HG03442 (cell line): ENCODE measurements around the gene WNT9B.
"Not testable (repeated sequence)": the region's sequence is repeated elsewhere in the genome, so short reads cannot be mapped to it uniquely, and the experiment has no call there.

Experiments
- ATAC-seq: cut with Tn5 transposase; IDR thresholded peaks from one replicate; pipeline ENCODE4 v1.9.1; 2021; ENCODE audit warnings: mild to moderate bottlenecking, moderate library complexity; ENCODE audit not compliant: unreplicated experiment

WNT9B gene

GRCh38 chr17:46903762-46904672, 52.6 kb downstream of the WNT9B start:
- no peak for ATAC-seq

GRCh38 chr17:46908068-46908737, 56.8 kb downstream of the WNT9B start:
- no peak for ATAC-seq

DNA sequence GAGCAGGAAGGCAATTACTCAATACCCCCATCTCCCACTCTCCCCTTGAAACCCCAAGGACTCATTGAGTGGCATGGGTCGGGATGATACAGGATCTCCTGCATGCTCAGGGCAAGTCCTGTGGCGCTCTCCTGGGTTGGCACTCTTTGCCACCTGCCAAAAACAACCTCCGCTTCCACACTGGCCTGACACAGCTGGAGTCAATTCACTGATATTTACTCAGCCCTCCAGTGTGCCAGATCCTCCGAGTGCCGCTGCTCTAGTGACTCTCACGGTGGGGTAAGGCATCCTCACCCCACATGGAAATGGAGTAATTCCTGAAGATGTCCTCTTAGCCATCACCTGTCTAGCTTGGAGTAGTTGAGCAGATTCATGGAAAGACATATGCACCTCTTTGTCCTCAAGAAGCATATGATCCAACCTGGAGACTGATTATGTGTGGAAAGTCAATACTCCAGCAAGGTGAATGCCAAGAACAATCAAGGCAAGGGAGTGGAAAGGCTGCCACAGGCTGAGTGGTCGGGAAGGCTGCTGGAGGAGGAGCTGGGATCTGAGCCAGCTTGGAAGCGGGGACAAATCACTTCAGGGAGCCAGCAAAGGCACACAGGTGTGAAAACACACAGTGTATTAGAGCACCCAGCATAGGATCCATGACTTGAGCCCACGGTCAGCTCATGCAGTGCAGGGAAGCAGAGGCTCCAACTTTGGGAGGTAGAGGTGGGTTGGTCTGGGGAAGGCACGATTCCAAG, 59.0 kb downstream of the WNT9B start:
- ATAC-seq: no peak

GRCh38 chr17:46911311-46911710, 59.9 kb downstream of the WNT9B start:
- ATAC-seq: no peak

GRCh38 chr17:46915596-46915995, 64.2 kb downstream of the WNT9B start:
- ATAC-seq: no peak

- no peak for ATAC-seq
Observed at GRCh38 chr17:46916211-46916610, 64.8 kb downstream of the WNT9B start.

DNA sequence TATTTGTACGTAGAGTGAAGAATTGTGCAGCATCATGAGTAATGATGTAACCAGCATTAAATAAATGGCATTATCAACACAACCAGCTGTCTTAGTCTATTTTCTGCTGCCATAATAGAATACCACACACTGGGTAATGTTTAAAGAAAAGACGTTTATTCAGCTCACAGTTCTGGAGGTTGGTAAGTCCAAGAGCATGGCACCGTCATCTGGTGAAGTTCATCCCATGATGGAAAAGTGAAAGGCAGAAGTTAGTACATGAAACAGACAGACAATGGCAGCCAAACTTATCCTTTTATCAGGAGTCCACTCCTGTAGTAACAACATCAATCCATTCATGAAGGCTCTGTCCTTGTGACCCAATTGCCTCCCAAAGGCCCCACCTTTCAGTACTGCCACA, 65.2 kb downstream of the WNT9B start:
- no peak for ATAC-seq

GRCh38 chr17:46917041-46917440, 65.7 kb downstream of the WNT9B start:
- no peak for ATAC-seq

DNA sequence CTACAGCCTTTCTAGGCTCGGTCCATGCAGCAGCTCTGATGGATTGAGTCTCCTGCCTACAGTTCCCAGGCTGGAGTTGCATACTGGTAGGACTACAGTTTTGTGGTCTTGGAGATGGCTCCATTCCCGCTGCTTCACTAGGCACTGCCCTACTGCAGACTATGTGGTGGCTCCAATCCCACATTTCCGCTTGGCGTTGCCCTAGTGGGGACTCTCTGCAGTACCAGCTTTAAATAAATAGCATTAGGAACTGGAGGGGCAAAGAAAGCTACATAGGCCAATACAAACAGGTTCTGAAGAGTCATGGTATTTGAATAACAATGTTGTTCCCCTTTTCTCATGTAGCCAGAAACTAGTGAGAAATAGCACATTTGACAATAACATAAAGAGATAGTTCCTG, 66.1 kb downstream of the WNT9B start:
- ATAC-seq: no peak

DNA sequence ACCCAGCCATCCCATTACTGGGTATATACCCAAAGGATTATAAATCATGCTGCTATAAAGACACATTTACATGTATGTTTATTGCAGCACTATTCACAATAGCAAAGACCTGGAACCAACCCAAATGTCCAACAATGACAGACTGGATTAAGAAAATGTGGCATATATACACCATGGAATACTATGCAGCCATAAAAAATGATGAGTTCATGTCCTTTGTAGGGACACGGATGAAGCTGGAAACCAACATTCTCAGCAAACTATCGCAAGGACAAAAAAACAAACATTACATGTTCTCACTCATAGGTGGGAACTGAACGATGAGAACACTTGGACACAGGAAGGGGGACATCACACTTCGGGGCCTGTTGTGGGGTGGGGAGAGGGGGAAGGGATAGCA, 70.6 kb downstream of the WNT9B start:
- not testable (repeated sequence) for ATAC-seq

DNA sequence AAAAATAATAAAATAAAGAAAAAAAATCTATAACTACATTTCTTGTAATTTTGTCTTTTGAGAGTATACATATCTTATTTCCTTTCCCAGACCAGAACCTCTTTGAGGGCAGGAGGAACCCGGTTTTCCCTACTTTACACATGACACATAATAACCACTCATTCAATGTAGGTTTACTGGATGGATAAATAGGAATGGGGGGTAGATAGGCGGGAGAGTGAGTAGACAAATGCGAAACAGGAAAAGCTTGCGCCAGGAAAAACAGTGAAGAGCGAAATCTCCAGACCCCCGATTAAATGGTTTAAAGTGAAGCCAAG, 71.1 kb downstream of the WNT9B start:
- no peak for ATAC-seq

DNA sequence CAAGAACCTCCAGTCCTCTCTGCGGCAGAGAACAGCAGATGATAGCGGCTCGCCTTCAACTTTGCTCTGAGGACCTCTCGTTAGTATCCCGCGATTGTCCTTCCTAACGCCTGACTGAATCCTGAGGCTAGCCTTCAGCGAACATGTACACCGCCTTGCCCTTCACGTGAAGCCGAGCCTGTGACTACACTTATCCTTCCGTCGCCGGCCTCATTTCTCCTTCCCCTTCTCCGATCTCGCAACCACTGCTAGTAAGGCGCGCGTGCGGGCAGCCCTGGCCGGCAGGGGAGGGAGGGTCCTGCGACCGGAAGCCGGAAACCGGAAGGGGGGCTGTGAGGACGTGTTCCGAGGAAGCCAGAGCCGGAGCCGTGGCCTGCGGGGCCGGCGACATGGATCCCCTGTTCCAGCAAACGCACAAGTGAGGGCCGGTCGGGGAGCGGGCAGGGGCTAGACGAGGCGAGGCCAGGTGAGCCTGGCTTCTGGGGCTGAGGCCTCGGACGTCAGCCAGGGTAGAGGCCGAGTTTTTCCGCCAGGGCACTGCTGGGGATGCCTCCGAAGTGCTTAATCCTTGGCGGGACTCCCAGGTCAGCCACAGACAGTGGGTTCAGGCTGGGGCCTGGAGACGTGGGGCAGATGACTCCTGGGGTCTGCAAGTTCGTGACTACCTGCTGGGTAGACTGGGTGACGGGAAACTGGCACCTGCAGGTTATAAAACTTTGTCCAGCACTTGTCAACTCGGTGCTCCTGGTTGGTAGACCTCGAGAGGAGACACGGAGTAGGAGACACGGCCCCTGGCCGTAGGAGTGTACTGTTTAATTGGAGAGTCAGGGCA, 71.6 kb downstream of the WNT9B start, which contains the start of gene GOSR2:
Gene GOSR2, plus strand, starts transcription at position 357 of the 832 bp plus-strand sequence. Its CDS starts 33 bp downstream, at position 390.
- ATAC-seq: peak; percentile 77

DNA sequence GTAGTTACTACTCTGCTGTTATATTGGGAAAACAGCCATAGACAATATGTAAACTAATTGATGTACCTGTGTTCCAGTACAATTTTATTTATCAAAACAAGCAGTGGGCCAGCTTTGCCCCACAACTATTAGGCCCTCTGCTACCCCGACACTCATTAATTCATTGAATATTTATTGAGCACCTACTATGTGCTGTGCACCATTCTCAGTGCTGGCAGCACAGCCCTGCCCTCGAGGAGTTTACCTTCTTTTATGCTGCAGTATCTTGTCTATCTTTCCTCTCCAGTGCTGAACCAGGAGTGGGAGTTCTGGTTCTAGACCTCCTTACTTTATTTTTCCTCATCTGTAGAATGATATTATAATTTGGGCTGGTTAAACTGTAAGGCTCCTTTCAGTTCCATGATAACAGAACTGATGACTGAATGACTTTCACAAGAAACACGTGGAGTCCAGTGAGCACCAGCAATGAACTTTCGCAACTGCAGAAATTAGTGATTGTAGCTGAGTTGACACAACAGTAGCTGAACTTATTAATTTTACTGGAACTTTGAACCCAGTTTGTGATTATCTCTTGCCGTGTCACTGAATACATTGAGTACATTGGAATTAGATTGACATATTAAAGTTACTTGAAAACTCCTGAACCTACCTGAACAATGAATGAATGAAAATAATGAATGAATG, 73.9 kb downstream of the WNT9B start:
- no peak for ATAC-seq

DNA sequence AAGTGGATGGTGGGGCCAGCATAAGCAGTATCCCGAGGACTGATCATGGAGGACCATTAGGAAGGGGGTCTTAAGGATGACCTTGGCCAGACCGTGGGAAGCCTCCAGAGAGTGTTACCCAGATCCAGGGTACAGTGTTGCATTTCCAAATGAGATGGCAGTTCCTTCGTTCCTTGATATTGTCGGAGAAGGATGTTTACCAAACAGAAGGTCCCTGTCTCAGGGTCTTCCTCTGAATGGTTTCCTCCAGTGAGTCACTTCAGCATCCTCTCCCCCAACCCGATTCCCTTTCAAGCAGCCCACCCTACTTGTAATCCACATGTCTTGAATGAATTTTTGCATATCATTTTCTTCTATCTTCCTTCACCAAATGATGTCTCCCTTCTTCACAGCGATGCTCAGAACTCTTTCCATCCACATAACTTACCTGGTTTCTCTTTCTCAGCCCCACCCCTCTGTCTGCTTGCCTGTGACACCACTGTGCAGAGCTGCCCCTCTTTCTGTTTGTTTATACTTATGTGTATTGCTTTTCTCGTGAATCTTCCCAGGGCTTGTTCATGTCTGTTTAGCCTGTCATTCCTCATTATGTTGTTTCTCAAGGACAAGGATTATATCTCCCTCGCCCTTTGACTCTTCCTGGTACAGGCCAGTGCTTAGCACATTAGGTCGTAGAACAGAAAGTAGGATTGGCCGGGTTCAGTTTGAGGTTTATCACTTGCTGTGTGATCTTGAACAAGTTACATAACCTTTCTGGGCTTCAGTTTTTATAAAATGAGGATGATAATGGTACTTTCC, 77.3 kb downstream of the WNT9B start:
- ATAC-seq: no peak

DNA sequence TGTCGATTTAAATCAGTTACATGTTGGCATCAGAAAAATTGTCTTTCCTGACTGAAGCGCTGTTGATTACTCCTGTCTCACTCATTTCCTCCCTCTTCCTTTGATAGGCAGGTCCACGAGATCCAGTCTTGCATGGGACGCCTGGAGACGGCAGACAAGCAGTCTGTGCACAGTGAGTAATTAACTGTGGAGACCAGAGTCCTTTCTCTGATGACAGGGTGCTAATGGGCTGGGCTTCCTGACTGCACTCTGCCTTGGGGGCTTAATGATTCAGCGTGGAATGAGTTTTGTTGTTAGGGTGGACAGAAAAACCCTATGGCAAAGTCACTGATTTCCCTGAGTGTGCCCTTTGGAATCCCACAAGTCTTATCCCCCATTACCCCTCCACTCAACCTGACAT, 78.0 kb downstream of the WNT9B start:
- no peak for ATAC-seq

DNA sequence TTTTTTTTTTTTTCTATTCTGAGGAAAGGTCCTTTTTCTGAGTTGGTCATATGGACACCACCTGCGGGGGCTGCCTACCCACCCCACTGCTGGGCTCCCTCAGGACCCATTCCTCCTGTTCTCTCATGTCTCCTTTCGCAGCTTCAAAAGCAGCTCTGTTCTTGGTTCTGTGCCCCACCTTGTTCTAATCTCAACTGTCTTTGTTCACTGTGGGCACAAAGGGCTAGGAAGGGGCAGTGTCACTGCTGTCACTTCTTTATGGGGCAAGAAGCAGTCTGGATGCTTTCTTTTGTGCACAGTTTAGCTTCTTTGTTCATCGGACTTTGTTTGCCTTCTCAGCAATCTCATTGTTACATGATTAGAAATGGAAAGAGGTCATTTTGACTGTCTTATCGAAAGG, 78.7 kb downstream of the WNT9B start:
- ATAC-seq: no peak

- ATAC-seq: no peak
Observed at GRCh38 chr17:46931596-46931995, 80.2 kb downstream of the WNT9B start.

DNA sequence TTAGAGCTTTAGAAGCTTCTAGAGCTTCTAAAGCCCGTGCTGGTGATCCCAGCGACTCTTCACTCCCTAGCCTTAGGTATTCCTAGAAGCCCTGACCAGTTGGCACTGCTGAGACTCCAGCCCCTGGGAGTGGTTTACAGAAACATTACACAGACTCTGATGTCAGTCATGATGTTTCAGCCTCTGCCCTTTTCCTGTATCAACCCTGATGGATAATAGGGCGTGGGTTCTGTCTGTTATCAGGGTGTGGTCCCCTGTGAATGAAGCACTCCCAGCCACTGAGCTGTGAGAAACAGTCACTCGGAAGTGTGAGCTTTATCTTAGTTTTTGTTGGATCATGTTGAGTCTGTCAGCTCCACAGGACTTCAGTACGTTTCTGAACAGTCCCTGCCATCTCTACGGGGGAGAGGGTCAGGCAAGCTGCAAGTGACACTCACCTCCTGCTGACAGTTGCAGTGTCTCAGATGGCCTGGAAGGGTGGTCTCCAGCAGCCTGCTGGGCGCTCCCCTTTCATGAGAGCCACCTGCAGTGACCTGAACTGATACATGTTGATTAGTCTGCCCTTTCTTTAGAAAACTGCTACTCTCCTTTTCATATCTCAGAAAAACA, 84.4 kb downstream of the WNT9B start:
- ATAC-seq: no peak
